NOMO-1 treated with dmso at 0.1 percent for 144 hours (cell line): ENCODE measurements around the gene TSPO2.
A peak's percentile ranks its signal among the peaks of the same experiment; 100 is the strongest.

Source experiments
- DNase-seq: peaks from one replicate; lab custom pipeline; 2025; ENCODE audit not compliant: unreplicated experiment; lab: John Stamatoyannopoulos, UW

TSPO2 gene

GRCh38 chr6:41049955-41050354 is 7.7 kb downstream of the TSPO2 start:
- DNase-seq = no peak

GRCh38 chr6:41050536-41050935 is 8.3 kb downstream of the TSPO2 start:
- DNase-seq = no peak

GRCh38 chr6:41051873-41052272 is 9.6 kb downstream of the TSPO2 start:
- DNase-seq = peak; percentile 57

GRCh38 chr6:41053041-41053440 is 10.8 kb downstream of the TSPO2 start, which contains the start of gene APOBEC2:
Gene APOBEC2, plus strand, starts transcription at chr6:41053202. Its CDS starts 146 bp downstream, at chr6:41053348.
- DNase-seq = no peak

GRCh38 chr6:41054511-41054910 is 12.2 kb downstream of the TSPO2 start:
- DNase-seq = no peak

GRCh38 chr6:41055149-41055548 is 12.9 kb downstream of the TSPO2 start:
- no peak for DNase-seq

GRCh38 chr6:41056768-41057490 is 14.7 kb downstream of the TSPO2 start:
- no peak for DNase-seq

GRCh38 chr6:41058783-41059181 is 16.5 kb downstream of the TSPO2 start:
- no peak for DNase-seq

- DNase-seq = no peak
These were observed 17.3 kb downstream of the TSPO2 start for GRCh38 chr6:41059556-41059955.

GRCh38 chr6:41061196-41061726 is 19.0 kb downstream of the TSPO2 start:
- DNase-seq = no peak

GRCh38 chr6:41062056-41062455 is 19.8 kb downstream of the TSPO2 start:
- DNase-seq = no peak

- DNase-seq = no peak
These were observed 21.6 kb downstream of the TSPO2 start for GRCh38 chr6:41063884-41064285.

GRCh38 chr6:41064841-41065240 is 22.6 kb downstream of the TSPO2 start:
- DNase-seq = no peak

- no peak for DNase-seq
These were observed 23.3 kb downstream of the TSPO2 start for GRCh38 chr6:41065550-41066026.

GRCh38 chr6:41066867-41067304 is 24.6 kb downstream of the TSPO2 start:
- DNase-seq = peak; percentile 15

- peak; percentile 89 for DNase-seq
These were observed 29.2 kb downstream of the TSPO2 start for GRCh38 chr6:41071501-41071922.

GRCh38 chr6:41071923-41072835 is 29.9 kb downstream of the TSPO2 start, which contains the start of gene OARD1:
Gene OARD1, minus strand, starts transcription at chr6:41072356. Its CDS starts 722 bp downstream, at chr6:41071634.
- DNase-seq = peak; percentile 99

GRCh38 chr6:41072836-41073202 is 30.6 kb downstream of the TSPO2 start, which contains the start of gene NFYA:
Gene NFYA, plus strand, starts transcription at chr6:41072974. Its CDS starts 6,116 bp downstream, at chr6:41079090.
- DNase-seq = peak; percentile 99

GRCh38 chr6:41073203-41073967 is 31.1 kb downstream of the TSPO2 start:
- DNase-seq = peak; percentile 63

GRCh38 chr6:41073968-41074691 is 31.9 kb downstream of the TSPO2 start:
- DNase-seq = no peak
